Activated CD8-positive, alpha-beta memory T cell treated with anti-CD3 and anti-CD28 coated beads, Interleukin-2, amount 50 U/mL, for 1 hour (primary cell): Measurements from ENCODE around the gene DDX31.

Source experiments
- DNase-seq: peaks from one replicate; pipeline ENCODE4 v3.0.0-alpha.2; 2020; ENCODE audit errors: extremely low read depth

DDX31 gene

DNA sequence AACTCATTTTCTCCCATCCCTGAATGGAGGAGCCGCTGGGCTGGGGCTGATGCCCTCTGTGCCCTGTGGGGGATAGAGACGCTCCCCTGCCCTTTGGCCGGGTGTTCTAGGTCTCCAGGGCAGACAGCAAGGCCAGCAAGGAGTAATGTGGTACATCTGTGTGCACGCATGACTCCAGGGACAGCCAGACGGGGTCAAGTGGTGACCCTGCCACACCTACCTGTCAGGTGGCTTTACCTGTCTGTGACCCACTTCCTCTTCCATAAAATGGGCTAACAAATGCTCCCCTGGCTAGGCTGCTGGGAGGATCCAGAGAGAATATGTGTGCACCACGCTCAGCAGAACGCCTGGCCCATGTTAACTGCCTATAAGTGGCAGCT lies 122.7 kb downstream of the DDX31 start:
- no peak for DNase-seq

DNA sequence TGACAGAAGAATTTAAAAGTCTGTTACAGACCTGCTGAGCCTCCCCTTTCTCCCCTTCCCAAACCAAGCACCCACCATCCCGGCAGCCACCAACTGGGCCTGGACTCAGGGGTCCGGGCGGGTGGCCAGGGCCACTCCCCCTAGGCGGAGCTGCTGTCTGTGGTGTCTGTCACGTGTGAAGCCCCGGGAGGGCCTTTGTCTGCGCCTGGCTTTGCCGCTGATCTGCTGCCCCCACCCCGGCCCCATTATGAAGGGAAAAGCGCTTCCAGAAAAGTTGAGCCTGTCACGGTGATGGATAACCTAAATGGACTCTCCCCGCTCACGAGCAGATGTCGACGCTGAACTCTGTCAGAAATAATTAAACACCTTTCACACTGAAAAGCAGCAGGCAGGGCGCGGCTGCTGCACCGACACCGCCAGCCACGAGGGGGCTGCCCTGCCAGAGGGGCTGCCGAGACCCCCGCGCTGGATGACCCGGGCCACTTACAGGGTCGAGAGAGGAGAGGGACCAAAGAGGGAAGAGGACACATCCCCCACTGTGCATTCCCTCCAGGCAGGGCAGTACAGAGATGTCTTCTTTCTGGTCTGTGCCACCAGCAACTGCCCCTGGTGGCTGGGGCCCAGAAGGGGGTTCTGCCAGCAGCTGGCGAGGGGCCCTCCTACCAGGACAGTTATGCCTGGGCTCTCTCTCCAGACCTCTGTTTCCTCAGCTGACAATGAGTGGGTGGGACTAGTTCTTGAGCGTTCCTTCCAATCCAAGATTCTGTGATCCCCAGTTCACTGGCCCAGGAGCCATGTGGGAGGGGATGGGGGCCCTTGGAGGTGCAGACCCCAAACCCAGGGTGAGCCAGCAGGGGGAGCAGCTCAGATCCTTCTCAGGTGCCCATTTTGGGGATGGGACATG lies 123.4 kb downstream of the DDX31 start:
- DNase-seq, result no peak

DNA sequence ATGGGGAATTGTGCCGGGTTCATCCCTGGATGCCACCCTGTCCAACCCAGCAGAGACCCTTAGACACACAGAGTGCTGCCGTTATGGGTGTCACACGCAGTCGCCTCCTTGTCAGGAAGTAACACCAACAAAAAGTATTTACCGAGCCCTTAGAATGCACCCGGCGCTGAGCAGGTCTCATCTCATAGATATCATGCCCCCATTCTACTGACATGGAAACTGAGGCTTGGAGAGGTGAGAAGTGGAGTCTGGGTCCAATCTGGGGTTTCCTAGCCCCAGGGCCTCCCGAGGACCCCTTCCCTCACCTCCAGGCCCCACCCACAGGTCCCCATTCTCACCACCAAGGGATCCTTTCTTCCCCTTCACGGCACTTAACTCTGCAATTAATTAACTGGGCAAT lies 124.2 kb downstream of the DDX31 start:
- no peak for DNase-seq

DNA sequence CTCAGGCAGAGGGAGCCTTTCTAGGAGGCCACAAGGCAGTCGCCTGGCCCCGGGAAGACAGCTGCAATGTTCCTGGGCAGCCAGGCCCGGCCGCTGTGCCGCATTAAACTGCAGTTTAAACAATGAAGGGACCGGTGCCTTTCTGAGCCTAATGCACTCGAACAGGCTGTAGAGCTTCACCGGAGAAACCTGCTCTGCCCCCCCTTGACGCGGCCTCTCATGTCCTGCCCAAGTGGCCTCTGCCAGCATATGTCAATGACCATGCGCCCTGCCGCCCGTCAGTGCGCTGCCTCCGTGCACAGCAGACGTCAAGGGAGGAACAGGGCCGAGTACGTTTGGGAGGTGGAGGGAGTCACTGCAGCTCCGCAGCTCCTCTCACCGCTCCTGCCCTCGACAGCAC lies 125.8 kb downstream of the DDX31 start:
- no peak for DNase-seq

DNA sequence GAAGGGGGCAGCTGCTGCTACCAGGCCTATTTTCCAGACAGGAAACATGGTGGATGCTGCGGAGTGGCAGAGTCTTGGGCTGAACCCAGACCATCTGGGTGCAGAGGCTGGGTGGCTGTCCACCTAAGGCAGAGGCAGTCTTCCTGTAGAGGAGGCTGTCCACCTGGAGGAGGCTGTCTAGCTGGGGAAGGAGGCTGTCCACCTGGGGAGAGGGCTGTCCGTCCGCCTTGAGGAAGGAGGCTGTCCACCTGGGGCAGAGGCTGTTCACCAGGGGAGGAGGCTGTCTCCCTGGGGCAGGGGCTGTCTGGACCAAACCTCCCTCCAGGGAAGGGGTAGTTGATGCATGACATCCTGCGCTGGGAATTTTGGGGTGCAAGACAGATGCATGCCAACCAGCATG lies 126.5 kb downstream of the DDX31 start:
- no peak for DNase-seq
